Ovary (tissue), 9 donors: ENCODE data around the gene ZNF804B. TPM values are rescaled to one million over a fixed set of nuclear protein-coding genes. Genes with fewer than 3 reads are reported as not detected.

Source experiments
- DNase-seq, 5 donors: peaks; one replicate each; pipeline ENCODE4 v3.0.0-alpha.2; 2019 to 2020
- H3K27ac ChIP-seq, 2 donors: fragments of 200-600 bp; one replicate each; pipeline versions ENCODE4 v1.5.1 to v1.8.0; 2019 to 2022
- H3K27me3 ChIP-seq: fragments of 200-600 bp; one replicate; pipeline ENCODE4 v1.8.0; 2022
- H3K36me3 ChIP-seq: fragments of 200-600 bp; sonication (generic); one replicate; pipeline ENCODE4 v1.5.1; 2019
- H3K4me1 ChIP-seq: one replicate; pipeline ENCODE4 v1.8.1; 2013; ENCODE audit warnings: mild to moderate bottlenecking, moderate library complexity; ENCODE audit not compliant: insufficient read depth
- H3K4me3 ChIP-seq: fragments of 200-600 bp; sonication (generic); one replicate; pipeline ENCODE4 v1.5.1; 2017
- H3K9me3 ChIP-seq, 2 donors: fragments of 200-600 bp in 1 of 2; sonication (generic) in 1 of 2; one replicate each; pipeline versions ENCODE4 v1.5.1 to v1.8.1; 2013 to 2019; ENCODE audit warnings: mild to moderate bottlenecking in 1 of 2, moderate library complexity in 1 of 2
- EP300 ChIP-seq: sonication (generic); formaldehyde crosslinking; IDR thresholded peaks from one replicate; pipeline ENCODE4 v1.6.1; 2017; ENCODE audit warnings: antibody characterized with exemption
- POLR2A ChIP-seq: fragments of 450-650 bp; IDR thresholded peaks from one replicate; pipeline ENCODE4 v1.6.1; 2017; ENCODE audit warnings: antibody characterized with exemption, mild to moderate bottlenecking, moderate library complexity
- WGBS, 3 donors: extraction: QIAGEN DNeasy Blood & Tissue Kit in 1 of 3; methylation state at CpG; one replicate each; pipeline versions ENCODE4 v1.1.5 to v1.1.7; 2013 to 2017; 5-methylcytosine and 5-hydroxymethylcytosine counted together
- intact Hi-C, 4 donors: fragments of 100-400 bp; cut with DNase I; formaldehyde crosslinking; loops; one replicate each; pipeline versions ENCODE4 v1.11.0 to v1.15.1; 2022 to 2023
- polyA plus RNA-seq, 2 donors: library from polyadenylated mRNA; stranded (reverse); fragments of 200-250 nt in 1 of 2; fragments of 350-450 nt in 1 of 2; fragmentation: Illumina TruSeq in 1 of 2; extraction: RNeasy Lipid Tissue Mini Kit (QIAGEN cat#74804) in 1 of 2; gene quantifications; one replicate each; pipeline ENCODE4 v1.2.3, GENCODE V29; 2013 to 2014
- total RNA-seq, 7 donors: library from RNA; depleted of rRNA in 2 of 7; stranded (reverse); fragments of >200 nt in 2 of 7; fragmentation: NEBNext Ultra II Directional in 3 of 7; extraction: Animal tissue kit (Norgen Biotek cat#: 25700) in 3 of 7; gene quantifications; one replicate each; pipeline versions ENCODE4 v1.1.0 to v1.2.4, GENCODE V29; 2016 to 2023
- TF ChIP-seq, protein P1 (sequence below), 3 donors: fragments of 450-650 bp in 2 of 3; fragments of 200-600 bp in 1 of 3; IDR thresholded peaks; one replicate each; pipeline versions ENCODE4 v1.5.1 to v1.8.0; 2016 to 2022; ENCODE audit warnings: antibody characterized with exemption in 3 of 3, mild to moderate bottlenecking in 1 of 3
- donor health status: DM: no; HTN: no; CAD: no; lungs with moderate emphysema.
- donor health status: DM: no; HTN: no; CAD: no.
- donor health status: Bipolar disorder and iron deficiency.
- donor health status: DM: yes; HTN: yes; CAD: no.
- donor health status: DM: no; HTN: no; CAD: no.
- donor health status: DM: yes; HTN: yes; CAD: no.

ZNF804B gene
- total and polyA plus RNA-seq, 9 donors: 0.08 to 0.28 (median 0.25) TPM; not detected in 6

DNA sequence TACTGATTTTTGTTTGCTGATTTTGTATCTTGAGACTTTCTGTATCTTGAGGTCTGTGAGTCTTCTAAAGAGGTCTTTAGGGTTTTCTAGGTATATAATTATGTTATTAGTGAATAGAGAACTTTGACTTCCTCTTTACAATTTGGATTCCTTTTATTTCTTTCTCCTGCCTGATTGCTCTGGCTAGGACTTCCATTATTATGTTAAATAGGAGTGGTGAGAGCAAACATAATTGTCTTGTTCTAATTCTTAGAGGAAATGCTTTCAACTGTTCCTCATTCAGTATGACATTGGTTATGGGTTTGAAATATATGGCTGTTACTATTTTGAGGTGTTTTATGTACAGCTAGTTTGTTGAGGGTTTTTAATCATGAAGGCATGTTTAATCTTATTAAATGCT lies 344.1 kb downstream of the ZNF804B start:
- H3K4me1 ChIP-seq: no peaks in the 10 kb centered on the region
- H3K27ac ChIP-seq: no peak overlapping the region
- no peaks in the 10 kb centered on the region for H3K36me3 ChIP-seq
- H3K4me3 ChIP-seq: no peak overlapping the region
- intact Hi-C loops: no loop called here
- TF ChIP-seq, protein P1, sequence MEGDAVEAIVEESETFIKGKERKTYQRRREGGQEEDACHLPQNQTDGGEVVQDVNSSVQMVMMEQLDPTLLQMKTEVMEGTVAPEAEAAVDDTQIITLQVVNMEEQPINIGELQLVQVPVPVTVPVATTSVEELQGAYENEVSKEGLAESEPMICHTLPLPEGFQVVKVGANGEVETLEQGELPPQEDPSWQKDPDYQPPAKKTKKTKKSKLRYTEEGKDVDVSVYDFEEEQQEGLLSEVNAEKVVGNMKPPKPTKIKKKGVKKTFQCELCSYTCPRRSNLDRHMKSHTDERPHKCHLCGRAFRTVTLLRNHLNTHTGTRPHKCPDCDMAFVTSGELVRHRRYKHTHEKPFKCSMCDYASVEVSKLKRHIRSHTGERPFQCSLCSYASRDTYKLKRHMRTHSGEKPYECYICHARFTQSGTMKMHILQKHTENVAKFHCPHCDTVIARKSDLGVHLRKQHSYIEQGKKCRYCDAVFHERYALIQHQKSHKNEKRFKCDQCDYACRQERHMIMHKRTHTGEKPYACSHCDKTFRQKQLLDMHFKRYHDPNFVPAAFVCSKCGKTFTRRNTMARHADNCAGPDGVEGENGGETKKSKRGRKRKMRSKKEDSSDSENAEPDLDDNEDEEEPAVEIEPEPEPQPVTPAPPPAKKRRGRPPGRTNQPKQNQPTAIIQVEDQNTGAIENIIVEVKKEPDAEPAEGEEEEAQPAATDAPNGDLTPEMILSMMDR (IDR thresholded peaks at IDR 0.05): no peak
- TF ChIP-seq POLR2A: no peak
- no peak for TF ChIP-seq EP300
- no peak for DNase-seq
- H3K9me3 ChIP-seq: no peaks in the 10 kb centered on the region
- H3K27me3 ChIP-seq: no peaks in the 10 kb centered on the region

DNA sequence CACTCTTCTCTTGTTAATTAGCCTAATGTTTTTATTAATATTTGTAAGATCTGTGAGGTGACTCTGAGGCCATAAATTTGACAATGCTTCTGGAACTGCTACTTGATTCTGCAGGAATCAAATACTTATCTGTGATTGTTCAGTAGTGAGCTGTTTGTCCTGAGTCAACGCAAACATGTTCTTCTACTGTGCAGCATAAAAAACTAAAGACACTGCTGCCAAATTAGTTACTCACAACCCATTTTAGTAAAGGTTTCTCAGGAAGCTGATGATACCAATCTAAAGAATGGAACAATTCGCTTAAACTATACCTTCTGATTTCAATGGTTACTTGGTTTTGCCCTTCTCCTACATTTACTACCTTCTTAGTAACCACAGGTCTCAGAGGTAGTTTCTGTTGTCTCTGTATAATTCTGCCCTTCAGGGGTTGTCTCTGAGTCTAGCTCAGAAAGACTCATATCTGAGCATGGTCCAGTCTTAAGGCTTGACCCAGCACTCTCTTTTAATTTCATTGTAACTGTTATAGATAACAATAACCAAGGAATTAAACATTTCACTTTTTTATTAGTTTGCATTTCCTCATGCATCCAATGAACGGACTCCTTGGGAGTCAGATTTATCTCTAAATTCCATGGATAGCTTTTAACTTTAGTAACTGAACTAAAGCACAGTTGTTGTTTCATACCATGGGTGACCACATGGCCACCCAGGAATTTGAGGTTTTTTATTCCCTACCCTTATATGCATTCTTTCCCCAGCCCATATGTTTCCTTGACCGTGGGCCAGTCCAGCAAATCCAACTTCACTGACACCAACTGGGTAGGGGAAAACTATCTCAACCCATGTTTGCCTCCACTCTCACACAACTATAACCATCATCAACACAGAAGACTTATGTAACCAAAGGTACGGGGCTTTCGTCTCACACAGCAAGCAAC lies 345.5 kb downstream of the ZNF804B start:
- Histone ChIP-seq H3K4me1 (no peaks in the 10 kb centered on the region), H3K9me3 (no peaks in the 10 kb centered on the region), H3K4me3 (no peak overlapping the region), H3K27me3 (no peaks in the 10 kb centered on the region), H3K36me3 (no peaks in the 10 kb centered on the region), H3K27ac (no peak overlapping the region)
- DNase-seq: no peak
- TF ChIP-seq, protein P1 (IDR thresholded peaks at IDR 0.05): no peak
- no peak for TF ChIP-seq POLR2A
- TF ChIP-seq EP300: no peak
- 80 to 89% (median 84%) methylated on average over 6 of the region's 6 CpGs for WGBS, 3 donors
- intact Hi-C loops: no loop called here

DNA sequence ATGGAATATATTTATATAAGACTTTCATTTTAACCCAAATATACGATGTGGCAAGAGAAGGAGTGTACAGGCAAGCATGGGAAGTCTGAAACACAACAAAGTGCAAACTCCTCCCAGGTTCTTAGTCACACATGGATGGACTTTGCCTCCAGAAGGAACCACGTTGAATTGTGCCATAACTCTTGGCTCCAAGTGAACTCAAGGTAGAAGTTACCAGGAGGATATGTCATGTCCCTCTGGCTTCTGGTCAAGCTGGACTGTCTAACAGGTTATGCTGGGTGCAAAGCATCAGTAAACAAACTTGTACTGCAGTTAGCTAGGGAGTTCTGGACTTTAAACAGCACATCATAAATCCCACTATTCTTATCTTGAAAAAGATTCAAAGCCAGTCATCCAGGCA lies 364.4 kb downstream of the ZNF804B start:
- Histone ChIP-seq H3K27ac (no peak overlapping the region), H3K27me3 (no peaks in the 10 kb centered on the region), H3K4me1 (no peaks in the 10 kb centered on the region), H3K9me3 (no peaks in the 10 kb centered on the region), H3K36me3 (no peaks in the 10 kb centered on the region), H3K4me3 (no peak overlapping the region)
- no peak for DNase-seq
- TF ChIP-seq, protein P1 (IDR thresholded peaks at IDR 0.05): no peak
- no peak for TF ChIP-seq POLR2A
- TF ChIP-seq EP300: no peak
- intact Hi-C loops: no loop called here
- 39 to 69% (median 54%) methylated on average over 2 of the region's 2 CpGs for WGBS, 3 donors

DNA sequence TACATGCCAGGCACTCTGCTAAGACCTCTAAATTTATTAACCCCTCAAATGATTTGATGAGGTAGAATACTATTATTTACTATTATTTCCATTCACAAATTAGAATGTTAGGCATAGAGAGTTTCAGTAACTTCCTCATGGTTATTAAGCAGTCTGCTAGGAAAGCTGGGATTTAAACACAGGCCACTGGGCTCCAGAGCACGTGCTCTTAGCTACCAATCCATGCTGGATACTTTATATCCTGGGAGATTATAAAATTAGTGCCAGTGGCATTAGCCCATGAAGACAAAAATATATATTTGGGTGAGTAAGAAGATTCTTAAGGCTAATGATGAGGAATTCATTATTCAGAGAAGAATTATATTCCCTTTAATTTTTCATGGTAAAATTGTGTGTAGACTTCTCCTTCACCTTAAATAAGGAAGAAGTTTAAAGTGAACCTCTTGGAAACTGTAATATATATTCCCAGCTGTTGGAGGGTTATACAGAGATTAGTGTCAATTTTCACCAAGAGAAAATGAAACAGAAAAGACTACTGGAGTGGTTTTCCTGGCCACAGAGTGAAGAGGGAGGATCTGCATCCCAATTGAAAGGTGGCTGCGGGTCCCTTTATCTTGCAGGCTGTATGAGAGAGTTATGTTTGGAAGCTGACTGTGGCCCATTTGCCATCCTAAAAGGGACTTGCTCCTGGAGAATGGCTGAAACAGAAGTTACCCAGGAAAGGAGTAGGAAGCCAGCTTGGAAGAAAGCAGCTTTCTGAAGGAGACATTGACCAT lies 370.3 kb downstream of the ZNF804B start:
- no peak for DNase-seq
- WGBS, 3 donors: 82 to 85% (median 84%) methylated on average over 2 of the region's 2 CpGs
- Histone ChIP-seq H3K4me3 (no peak overlapping the region), H3K9me3 (no peaks in the 10 kb centered on the region), H3K27me3 (no peaks in the 10 kb centered on the region), H3K36me3 (no peaks in the 10 kb centered on the region), H3K27ac (no peak overlapping the region), H3K4me1 (no peaks in the 10 kb centered on the region)
- intact Hi-C loops: no loop called here
- no peak for TF ChIP-seq POLR2A
- no peak for TF ChIP-seq EP300
- TF ChIP-seq, protein P1 (IDR thresholded peaks at IDR 0.05): no peak
